Measurements from ENCODE around the gene DNAJB11. TPM values are rescaled to one million over a fixed set of nuclear protein-coding genes. Genes with fewer than 3 reads are reported as not detected.

DNAJB11 gene
- total and polyA plus RNA-seq, 2 donors from 2014 or later: 45.0 to 46.4 TPM

DNA sequence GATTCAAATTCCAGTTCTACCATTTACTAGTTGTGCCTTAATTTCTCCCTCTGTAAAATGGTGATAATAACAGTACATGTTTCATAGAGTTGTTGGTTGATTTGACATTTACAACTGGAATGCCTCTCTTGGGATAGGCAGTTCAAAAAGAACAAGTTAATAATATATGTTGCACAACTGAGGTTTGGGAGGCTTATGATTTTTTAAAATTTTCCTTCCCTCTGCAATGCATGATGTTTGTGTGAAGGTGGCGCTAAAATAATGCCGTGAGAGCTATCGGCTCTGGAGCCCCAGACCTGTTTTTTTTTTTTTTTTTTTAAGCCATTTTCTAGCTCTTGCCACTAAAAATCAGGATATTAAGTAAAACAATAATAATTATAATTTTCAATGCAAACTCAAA is 18.6 kb downstream of the DNAJB11 start:
- Histone ChIP-seq H3K4me1 (ENCODE audit: control insufficient read depth in 2 of 3, insufficient read depth in 2 of 3, low read depth in 1 of 3, low read length in 3 of 3) (peaks cover 0 to under 1% (median 0%) of the 10 kb centered on the region in 3 donors), H3K4me3 (ENCODE audit: low read length in 3 of 3) (no peak overlapping the region), H3K9ac (ENCODE audit: low read length in 3 of 3) (no peak overlapping the region), H3K9me3 (ENCODE audit: control insufficient read depth in 2 of 3, insufficient read depth in 1 of 3, low read length in 3 of 3) (no peaks in the 10 kb centered on the region), H3K27ac (ENCODE audit: low read depth in 2 of 2, low read length in 2 of 2) (no peak overlapping the region), H3K36me3 (ENCODE audit: control insufficient read depth in 2 of 3, insufficient read depth in 3 of 3, low read length in 3 of 3) (peaks cover 0 to 13% (median 9%) of the 10 kb centered on the region in 3 donors), H3K27me3 (ENCODE audit: control insufficient read depth, insufficient read depth, low read length) (no peaks in the 10 kb centered on the region)
- TF ChIP-seq, protein P1, sequence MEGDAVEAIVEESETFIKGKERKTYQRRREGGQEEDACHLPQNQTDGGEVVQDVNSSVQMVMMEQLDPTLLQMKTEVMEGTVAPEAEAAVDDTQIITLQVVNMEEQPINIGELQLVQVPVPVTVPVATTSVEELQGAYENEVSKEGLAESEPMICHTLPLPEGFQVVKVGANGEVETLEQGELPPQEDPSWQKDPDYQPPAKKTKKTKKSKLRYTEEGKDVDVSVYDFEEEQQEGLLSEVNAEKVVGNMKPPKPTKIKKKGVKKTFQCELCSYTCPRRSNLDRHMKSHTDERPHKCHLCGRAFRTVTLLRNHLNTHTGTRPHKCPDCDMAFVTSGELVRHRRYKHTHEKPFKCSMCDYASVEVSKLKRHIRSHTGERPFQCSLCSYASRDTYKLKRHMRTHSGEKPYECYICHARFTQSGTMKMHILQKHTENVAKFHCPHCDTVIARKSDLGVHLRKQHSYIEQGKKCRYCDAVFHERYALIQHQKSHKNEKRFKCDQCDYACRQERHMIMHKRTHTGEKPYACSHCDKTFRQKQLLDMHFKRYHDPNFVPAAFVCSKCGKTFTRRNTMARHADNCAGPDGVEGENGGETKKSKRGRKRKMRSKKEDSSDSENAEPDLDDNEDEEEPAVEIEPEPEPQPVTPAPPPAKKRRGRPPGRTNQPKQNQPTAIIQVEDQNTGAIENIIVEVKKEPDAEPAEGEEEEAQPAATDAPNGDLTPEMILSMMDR (IDR thresholded peaks at IDR 0.05; ENCODE audit: borderline replicate concordance, extremely low read depth, insufficient read depth): no peak
- FAIRE-seq: no peak
- DNase-seq: no peak
- intact Hi-C loops (cut with DNase I): no loop called here

DNA sequence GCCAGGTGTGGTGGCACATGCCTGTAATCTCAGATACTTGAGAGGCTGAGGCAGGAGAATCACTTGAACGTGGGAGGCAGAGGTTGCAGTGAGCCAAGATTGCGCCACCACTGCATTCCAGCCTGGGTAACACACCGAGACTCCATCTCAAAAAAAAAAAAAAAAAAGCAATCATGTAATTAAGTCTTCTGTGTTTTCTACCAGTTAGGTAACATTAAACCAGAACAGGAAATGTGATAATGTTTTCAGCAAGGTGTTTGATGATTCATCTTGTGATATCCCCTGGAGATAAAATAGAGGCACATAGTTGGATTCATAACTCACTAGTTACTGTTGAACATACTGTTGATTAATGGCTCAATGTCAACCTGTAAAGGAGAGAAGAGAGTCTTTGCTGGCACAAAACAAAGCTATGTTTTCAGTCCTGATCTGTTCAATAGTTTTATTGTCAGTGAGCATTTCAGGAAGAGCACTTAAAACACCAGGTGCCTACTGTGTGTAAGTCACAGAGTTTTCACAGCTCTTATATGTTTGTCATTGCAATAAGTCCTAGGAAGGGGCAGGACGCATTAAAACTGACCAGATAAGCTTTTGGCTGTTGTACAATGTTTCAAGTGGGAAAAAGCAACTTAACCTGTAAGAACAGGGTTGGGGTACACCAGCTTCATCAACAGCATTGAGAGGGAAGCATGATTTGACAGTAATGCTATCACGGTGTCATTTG is 19.5 kb downstream of the DNAJB11 start:
- FAIRE-seq: no peak
- Histone ChIP-seq H3K9ac (ENCODE audit: low read length in 3 of 3) (no peak overlapping the region), H3K9me3 (ENCODE audit: control insufficient read depth in 2 of 3, insufficient read depth in 1 of 3, low read length in 3 of 3) (no peaks in the 10 kb centered on the region), H3K36me3 (ENCODE audit: control insufficient read depth in 2 of 3, insufficient read depth in 3 of 3, low read length in 3 of 3) (peaks cover 0 to 4% (median under 1%) of the 10 kb centered on the region in 3 donors), H3K4me1 (ENCODE audit: control insufficient read depth in 2 of 3, insufficient read depth in 2 of 3, low read depth in 1 of 3, low read length in 3 of 3) (peaks cover 0 to 9% (median 0%) of the 10 kb centered on the region in 3 donors), H3K4me3 (ENCODE audit: low read length in 3 of 3) (no peak overlapping the region), H3K27ac (ENCODE audit: low read depth in 2 of 2, low read length in 2 of 2) (no peak overlapping the region), H3K27me3 (ENCODE audit: control insufficient read depth, insufficient read depth, low read length) (no peaks in the 10 kb centered on the region)
- TF ChIP-seq, protein P1 (IDR thresholded peaks at IDR 0.05; ENCODE audit: borderline replicate concordance, extremely low read depth, insufficient read depth): no peak
- DNase-seq: no peak
- intact Hi-C loops (cut with DNase I): no loop called here

DNA sequence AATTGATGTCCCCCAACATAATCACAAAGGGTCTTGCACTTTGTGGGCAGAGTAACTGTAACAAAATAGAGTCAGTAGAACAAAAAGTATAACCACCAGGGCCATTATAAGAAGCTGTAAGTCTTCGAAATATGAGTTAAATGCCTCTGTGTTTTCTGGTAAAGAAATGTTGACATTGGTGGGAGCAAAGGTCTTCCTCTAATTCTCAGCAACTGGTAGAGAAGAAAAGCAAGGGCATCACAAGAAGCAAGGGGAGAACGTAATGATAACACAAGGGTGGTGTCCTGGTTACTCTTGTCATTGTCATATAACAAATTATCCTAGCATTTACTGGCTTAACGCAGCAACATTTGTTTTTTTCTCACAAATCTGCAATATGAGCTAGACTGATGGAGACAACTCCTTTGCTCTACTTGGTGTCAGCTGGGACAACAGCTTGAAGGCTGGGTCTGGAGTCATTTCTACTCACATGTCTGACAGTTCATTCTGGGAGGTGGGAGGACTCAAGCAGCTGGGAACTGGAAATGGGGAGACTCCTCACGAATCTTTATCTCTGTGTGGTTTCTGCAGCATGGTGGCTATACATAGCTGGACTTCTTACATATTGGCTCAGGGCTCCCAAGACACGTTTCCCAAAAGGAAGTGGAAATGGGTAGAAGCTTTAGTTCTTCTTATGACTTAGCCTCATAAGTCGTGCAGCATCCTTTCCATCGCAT is 20.2 kb downstream of the DNAJB11 start:
- H3K27me3 ChIP-seq (ENCODE audit: control insufficient read depth, insufficient read depth, low read length): no peaks in the 10 kb centered on the region
- H3K27ac ChIP-seq (ENCODE audit: low read depth in 2 of 2, low read length in 2 of 2): no peak overlapping the region
- no peaks in the 10 kb centered on the region for H3K9me3 ChIP-seq (ENCODE audit: control insufficient read depth in 2 of 3, insufficient read depth in 1 of 3, low read length in 3 of 3)
- peaks cover 0 to 9% (median 0%) of the 10 kb centered on the region in 3 donors for H3K4me1 ChIP-seq (ENCODE audit: control insufficient read depth in 2 of 3, insufficient read depth in 2 of 3, low read depth in 1 of 3, low read length in 3 of 3)
- no peak overlapping the region for H3K4me3 ChIP-seq (ENCODE audit: low read length in 3 of 3)
- H3K36me3 ChIP-seq (ENCODE audit: control insufficient read depth in 2 of 3, insufficient read depth in 3 of 3, low read length in 3 of 3): no peaks in the 10 kb centered on the region
- intact Hi-C loops (cut with DNase I): no loop called here
- FAIRE-seq: no peak
- TF ChIP-seq, protein P1 (IDR thresholded peaks at IDR 0.05; ENCODE audit: borderline replicate concordance, extremely low read depth, insufficient read depth): no peak
- no peak overlapping the region for H3K9ac ChIP-seq (ENCODE audit: low read length in 3 of 3)
- DNase-seq: no peak

Measured in kidney (tissue), 14 donors.